Kidney epithelial cell (primary cell): ENCODE measurements around the gene GCN1. TPM values are rescaled to one million over a fixed set of nuclear protein-coding genes. Genes with fewer than 3 reads are reported as not detected.

Experiments
- DNase-seq: peaks from one replicate; pipeline ENCODE4 v3.0.0-alpha.2; 2010; ENCODE audit warnings: low read depth
- H3K27me3 ChIP-seq: 2 replicates; pipeline ENCODE4 v1.6.0; 2011; ENCODE audit warnings: low read length; ENCODE audit not compliant: control insufficient read depth, insufficient read depth
- H3K36me3 ChIP-seq: 2 replicates; pipeline ENCODE4 v1.5.1; 2011; ENCODE audit warnings: low read length; ENCODE audit not compliant: control insufficient read depth, insufficient read depth
- H3K4me3 ChIP-seq: 2 replicates; pipeline ENCODE4 v1.5.1; 2011; ENCODE audit warnings: low read depth, mild to moderate bottlenecking, control low read depth, low read length
- CTCF ChIP-seq: IDR thresholded peaks from 2 replicates; pipeline ENCODE4 v1.5.1; 2011; ENCODE audit warnings: mild to moderate bottlenecking, moderate library complexity, low read length, control low read depth, inconsistent platforms; ENCODE audit not compliant: insufficient read depth, poor library complexity, severe bottlenecking
- total RNA-seq: library from RNA; depleted of rRNA; stranded (reverse); fragments of >200 nt; gene quantifications from 2 replicates; pipeline ENCODE4 v1.2.3, GENCODE V29; 2015

The GCN1 gene
- total RNA-seq, 1 donor from 2014 or later, result 78.4 TPM

- no peak for TF ChIP-seq CTCF
- Histone ChIP-seq H3K27me3 (no peaks in the 10 kb centered on the region), H3K36me3 (peaks cover 4% of the 10 kb centered on the region), H3K4me3 (no peak overlapping the region)
- DNase-seq, result no peak
These were observed 100.7 kb downstream of the GCN1 start for GRCh38 chr12:120093592-120094355.

GRCh38 chr12:120093336-120093591 lies 101.3 kb downstream of the GCN1 start:
- Histone ChIP-seq H3K4me3 (no peak overlapping the region), H3K27me3 (no peaks in the 10 kb centered on the region), H3K36me3 (peaks cover 4% of the 10 kb centered on the region)
- TF ChIP-seq CTCF, result no peak
- DNase-seq, result no peak

GRCh38 chr12:120092551-120093335 lies 101.8 kb downstream of the GCN1 start:
- Histone ChIP-seq H3K27me3 (no peaks in the 10 kb centered on the region), H3K4me3 (no peak overlapping the region), H3K36me3 (peaks cover 2% of the 10 kb centered on the region)
- no peak for TF ChIP-seq CTCF
- no peak for DNase-seq

- Histone ChIP-seq H3K36me3 (peaks cover 1% of the 10 kb centered on the region), H3K4me3 (no peak overlapping the region), H3K27me3 (no peaks in the 10 kb centered on the region)
- TF ChIP-seq CTCF, result no peak
- no peak for DNase-seq
These were observed 103.0 kb downstream of the GCN1 start for GRCh38 chr12:120091371-120092090.

GRCh38 chr12:120090626-120091295 lies 103.8 kb downstream of the GCN1 start:
- DNase-seq, result no peak
- no peaks in the 10 kb centered on the region for H3K27me3 ChIP-seq
- no peak for TF ChIP-seq CTCF
- no peak overlapping the region for H3K4me3 ChIP-seq
- no peaks in the 10 kb centered on the region for H3K36me3 ChIP-seq
